ENCODE measurements around the gene E2F1. TPM values are rescaled to one million over a fixed set of nuclear protein-coding genes. Genes with fewer than 3 reads are reported as not detected.

Gene E2F1
- total and polyA plus RNA-seq, 8 donors: 2.3 to 24.9 (median 4.6) TPM

DNA sequence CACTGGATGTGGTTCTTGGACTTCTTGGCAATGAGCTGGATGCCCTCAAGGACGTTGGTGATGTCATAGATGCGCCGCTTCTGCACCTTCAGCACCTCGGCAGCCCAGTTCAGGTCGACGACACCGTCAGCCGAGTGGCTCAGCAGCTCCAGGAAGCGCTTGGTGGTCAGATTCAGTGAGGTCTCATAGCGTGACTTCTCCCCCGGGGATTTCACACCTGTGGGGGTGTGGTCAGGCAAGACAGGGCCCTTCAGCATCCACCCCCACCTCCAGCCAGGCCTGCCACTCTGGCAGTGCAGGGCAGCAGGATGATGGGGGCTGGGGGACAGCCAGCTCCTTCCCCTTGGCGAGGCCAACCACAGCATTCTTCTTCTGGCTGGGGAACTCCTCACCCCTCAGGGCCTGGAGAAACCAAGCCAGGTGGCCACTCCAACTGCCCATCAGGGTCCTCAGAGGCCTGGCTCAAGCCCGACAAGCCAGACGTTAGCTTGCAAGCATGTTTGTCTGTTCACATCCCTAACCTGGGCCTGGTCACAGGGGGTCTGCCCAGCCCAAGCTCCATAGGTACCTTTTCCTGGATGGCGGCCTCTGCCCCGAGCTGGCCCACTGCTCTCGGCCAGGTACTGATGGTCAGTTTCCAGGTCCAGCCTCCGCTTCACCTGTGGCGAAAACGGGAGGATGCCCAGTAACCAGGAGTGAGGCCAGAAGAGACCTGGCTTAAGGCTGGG, 6.3 kb downstream of the E2F1 start:
- intact Hi-C loops (cut with DNase I; ENCODE audit: low total_unique reads): no loop called here
- H3K36me3 ChIP-seq: peaks cover 0 to 4% (median 0%) of the 10 kb centered on the region in 4 donors
- 84 to 93% (median 85%) methylated on average over 16 to 20 of the region's 20 CpGs for WGBS, 5 donors

DNA sequence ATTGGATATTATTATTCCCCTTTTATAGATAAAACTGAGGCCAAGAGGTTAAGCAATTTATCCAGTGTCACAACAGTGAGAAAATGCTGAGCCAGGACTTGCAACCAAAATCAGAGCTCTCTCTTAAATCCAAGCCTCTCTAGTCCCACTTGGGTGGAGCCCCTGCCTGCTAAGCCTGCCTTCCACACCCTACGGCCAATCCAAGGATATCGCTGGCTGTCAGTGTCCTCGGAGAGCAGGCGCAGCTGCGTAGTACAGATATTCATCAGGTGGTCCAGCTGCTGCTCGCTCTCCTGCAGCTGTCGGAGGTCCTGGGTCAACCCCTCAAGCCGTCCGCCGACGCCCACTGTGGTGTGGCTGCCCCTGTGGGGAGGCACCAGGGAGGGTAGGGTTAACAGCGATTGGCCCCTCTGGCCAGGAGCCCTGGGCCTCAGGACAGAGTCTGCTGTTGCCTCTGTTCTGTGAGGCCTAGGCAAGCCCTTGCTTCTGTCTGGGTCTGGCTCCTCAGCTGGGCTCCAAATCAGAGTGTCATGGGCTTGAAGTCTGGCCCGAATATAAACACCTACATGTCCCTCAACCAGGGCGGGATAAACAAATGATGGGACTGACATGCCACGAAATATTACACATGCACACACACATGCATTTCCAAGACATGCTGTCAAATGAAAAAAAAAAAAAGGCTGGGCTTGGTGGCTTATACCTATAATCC, 8.0 kb downstream of the E2F1 start:
- no peaks in the 10 kb centered on the region for H3K27me3 ChIP-seq
- no peaks in the 10 kb centered on the region for H3K9me3 ChIP-seq
- H3K27ac ChIP-seq: peak overlapping the region in 4 of 5 donors; percentile 1 to 94 (median 64)
- peak in 1 of 2 donors; percentile 67 for DNase-seq
- no peak for TF ChIP-seq POLR2A (IDR thresholded peaks at IDR 0.05)
- TF ChIP-seq, protein P1, sequence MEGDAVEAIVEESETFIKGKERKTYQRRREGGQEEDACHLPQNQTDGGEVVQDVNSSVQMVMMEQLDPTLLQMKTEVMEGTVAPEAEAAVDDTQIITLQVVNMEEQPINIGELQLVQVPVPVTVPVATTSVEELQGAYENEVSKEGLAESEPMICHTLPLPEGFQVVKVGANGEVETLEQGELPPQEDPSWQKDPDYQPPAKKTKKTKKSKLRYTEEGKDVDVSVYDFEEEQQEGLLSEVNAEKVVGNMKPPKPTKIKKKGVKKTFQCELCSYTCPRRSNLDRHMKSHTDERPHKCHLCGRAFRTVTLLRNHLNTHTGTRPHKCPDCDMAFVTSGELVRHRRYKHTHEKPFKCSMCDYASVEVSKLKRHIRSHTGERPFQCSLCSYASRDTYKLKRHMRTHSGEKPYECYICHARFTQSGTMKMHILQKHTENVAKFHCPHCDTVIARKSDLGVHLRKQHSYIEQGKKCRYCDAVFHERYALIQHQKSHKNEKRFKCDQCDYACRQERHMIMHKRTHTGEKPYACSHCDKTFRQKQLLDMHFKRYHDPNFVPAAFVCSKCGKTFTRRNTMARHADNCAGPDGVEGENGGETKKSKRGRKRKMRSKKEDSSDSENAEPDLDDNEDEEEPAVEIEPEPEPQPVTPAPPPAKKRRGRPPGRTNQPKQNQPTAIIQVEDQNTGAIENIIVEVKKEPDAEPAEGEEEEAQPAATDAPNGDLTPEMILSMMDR (IDR thresholded peaks at IDR 0.05): no peak
- TF ChIP-seq POLR2AphosphoS5 (IDR thresholded peaks at IDR 0.05): no peak
- TF ChIP-seq EP300 (IDR thresholded peaks at IDR 0.05): no peak
- 76 to 91% (median 83%) methylated on average over 15 of the region's 15 CpGs for WGBS, 5 donors
- peaks cover 0 to 4% (median 0%) of the 10 kb centered on the region in 4 donors for H3K36me3 ChIP-seq
- intact Hi-C loops (cut with DNase I; ENCODE audit: low total_unique reads): no loop called here
- no peak overlapping the region for H3K4me3 ChIP-seq
- H3K4me1 ChIP-seq: peaks cover 15 to 39% (median 31%) of the 10 kb centered on the region in 4 donors

More for the DNA sequence above, 6.3 kb downstream of the E2F1 start:
- no peaks in the 10 kb centered on the region for H3K9me3 ChIP-seq
- H3K4me1 ChIP-seq: peaks cover 16 to 33% (median 23%) of the 10 kb centered on the region in 4 donors
- no peak for DNase-seq
- no peaks in the 10 kb centered on the region for H3K27me3 ChIP-seq
- H3K4me3 ChIP-seq: no peak overlapping the region
- no peak for TF ChIP-seq POLR2AphosphoS5 (IDR thresholded peaks at IDR 0.05)
- no peak for TF ChIP-seq EP300 (IDR thresholded peaks at IDR 0.05)
- TF ChIP-seq, protein P1 (IDR thresholded peaks at IDR 0.05): no peak
- TF ChIP-seq POLR2A (IDR thresholded peaks at IDR 0.05): no peak
- no peak overlapping the region for H3K27ac ChIP-seq

DNA sequence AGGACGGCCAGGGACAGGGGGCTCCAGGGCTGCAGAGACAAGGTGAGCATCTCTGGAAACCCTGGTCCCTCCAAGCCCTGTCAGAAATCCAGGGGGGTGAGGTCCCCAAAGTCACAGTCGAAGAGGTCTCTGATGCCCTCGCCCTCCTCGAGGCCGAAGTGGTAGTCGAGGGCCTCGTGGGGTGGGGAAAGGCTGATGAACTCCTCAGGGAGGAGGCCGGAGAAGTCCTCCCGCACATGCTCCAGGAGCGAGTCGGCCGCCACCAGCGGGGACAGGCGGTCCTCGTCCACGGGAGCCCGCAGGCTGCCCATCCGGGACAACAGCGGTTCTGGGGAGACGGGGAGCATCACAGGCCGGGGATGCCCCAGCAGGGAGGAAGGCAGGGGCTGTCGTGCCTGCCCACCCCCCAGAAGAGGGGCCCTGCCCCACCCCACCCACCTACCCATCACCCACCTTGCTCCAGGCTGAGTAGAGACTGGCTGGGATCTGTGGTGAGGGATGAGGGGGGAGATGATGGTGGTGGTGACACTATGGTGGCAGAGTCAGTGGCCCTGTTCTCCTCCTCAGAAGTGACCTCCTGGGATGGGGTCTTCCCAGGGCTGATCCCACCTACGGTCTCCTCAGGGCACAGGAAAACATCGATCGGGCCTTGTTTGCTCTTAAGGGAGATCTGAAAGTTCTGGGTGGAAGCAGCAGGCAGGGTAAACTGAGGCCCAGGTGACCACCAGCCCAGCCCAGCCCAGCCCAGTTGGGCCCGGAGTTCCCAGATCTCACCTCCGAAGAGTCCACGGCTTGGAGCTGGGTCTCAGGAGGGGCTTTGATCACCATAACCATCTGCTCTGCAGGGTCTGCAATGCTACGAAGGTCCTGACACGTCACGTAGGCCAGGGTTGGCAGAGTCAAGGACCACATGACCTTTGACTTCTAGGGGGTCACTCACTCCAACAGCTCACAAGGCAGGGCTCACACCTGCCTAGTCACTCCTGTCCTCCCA, 9.2 kb downstream of the E2F1 start:
- 95 to 96% (median 96%) methylated on average over 22 to 31 of the region's 31 CpGs for WGBS, 5 donors
- Histone ChIP-seq H3K27me3 (no peaks in the 10 kb centered on the region), H3K4me3 (no peak overlapping the region), H3K36me3 (peaks cover 0 to 4% (median 0%) of the 10 kb centered on the region in 4 donors), H3K4me1 (peaks cover 27 to 51% (median 43%) of the 10 kb centered on the region in 4 donors), H3K27ac (peak overlapping the region in 4 of 5 donors; percentile 88 to 94 (median 92)), H3K9me3 (no peaks in the 10 kb centered on the region)
- TF ChIP-seq POLR2A (IDR thresholded peaks at IDR 0.05) (no peak), EP300 (IDR thresholded peaks at IDR 0.05) (no peak), POLR2AphosphoS5 (IDR thresholded peaks at IDR 0.05) (no peak)
- TF ChIP-seq, protein P1 (IDR thresholded peaks at IDR 0.05): no peak
- no peak for DNase-seq
- intact Hi-C loops (cut with DNase I; ENCODE audit: low total_unique reads): no loop called here

Data from stomach (tissue), 9 donors.